HepG2 (cell line): ENCODE results near the gene EEF1E1. TPM values are rescaled to one million over a fixed set of nuclear protein-coding genes. Genes with fewer than 3 reads are reported as not detected.
A peak's percentile ranks its signal among the peaks of the same experiment; 100 is the strongest.

ENCODE experiments used
- ATAC-seq: fragments of 200-7000 bp; cut with Tn5 transposase; 3 replicates; pipeline ENCODE4 v1.9.1; 2020; ENCODE audit warnings: mild to moderate bottlenecking, moderate library complexity
- BruUV-seq: library from RNA; stranded (reverse); fragments of 400-500 nt; replicated peaks from 2 replicates; lab custom pipeline; 2021; lab: Mats Ljungman, UMichigan
- CTCF ChIA-PET: fragments of 300-600 bp; formaldehyde crosslinking; extraction: SDS; loops from one replicate; lab custom pipeline; 2021; ENCODE audit warnings: low total read pairs, inconsistent platforms, low intra/inter-chr PET ratio; lab: Yijun Ruan, JAX
- POLR2A ChIA-PET: fragments of 350-600 bp; sonication (Branson Sonifier 250); formaldehyde crosslinking; loops from one replicate; lab custom pipeline; 2020; ENCODE audit warnings: antibody characterized with exemption, inconsistent platforms; lab: Yijun Ruan, JAX
- DNase-seq: peaks from one replicate; pipeline ENCODE4 v3.0.0-alpha.2; 2015; ENCODE audit warnings: low spot score
- FAIRE-seq: peaks from 3 replicates; lab custom pipeline; 2011; peaks lifted over from hg19 to GRCh38; lab: Jason Lieb, UNC
- H2AFZ ChIP-seq: one replicate; pipeline ENCODE4 v1.6.1; 2011; ENCODE audit warnings: low read length, inconsistent platforms
- H3K27ac ChIP-seq: fragments of 300-600 bp; 3 replicates; pipeline ENCODE4 v1.8.0; 2011; ENCODE audit warnings: mixed run types, mild to moderate bottlenecking, mixed read lengths, low read length, inconsistent platforms; ENCODE audit not compliant: insufficient read depth; ENCODE audit errors: extremely low read length
- H3K27me3 ChIP-seq, 2 experiments: fragments of 200-600 bp in 1 of 2; 2 replicates in 1 of 2; 3 replicates in 1 of 2; pipeline versions ENCODE4 v1.6.0 to v1.8.0; 2011; ENCODE audit warnings: low read length in 2 of 2, mild to moderate bottlenecking in 2 of 2, moderate library complexity in 2 of 2, inconsistent platforms in 1 of 2; ENCODE audit not compliant: insufficient read depth in 2 of 2, control insufficient read depth in 1 of 2
- H3K36me3 ChIP-seq, 2 experiments: fragments of 200-600 bp in 1 of 2; replicated peaks in 1 of 2; 2 replicates in 1 of 2; 3 replicates in 1 of 2; pipeline versions ENCODE4 v1.5.1 to v1.8.0; 2011; ENCODE audit warnings: low read length in 2 of 2, inconsistent platforms in 1 of 2; ENCODE audit not compliant: insufficient read depth in 2 of 2, control insufficient read depth in 1 of 2
- H3K4me1 ChIP-seq: 2 replicates; pipeline ENCODE4 v1.5.1; 2012; ENCODE audit warnings: low read length, inconsistent platforms; ENCODE audit not compliant: insufficient read depth
- H3K4me2 ChIP-seq: 2 replicates; pipeline ENCODE4 v1.6.0; 2011; ENCODE audit warnings: low read depth, low read length, inconsistent platforms
- H3K4me3 ChIP-seq, 3 experiments: fragments of 200-600 bp in 1 of 3; sonication (generic), shearing (Covaris generic) in 1 of 3; replicated peaks in 1 of 3; 2 replicates each; pipeline ENCODE4 v1.5.1; 2011 to 2016; ENCODE audit warnings: low read length in 3 of 3, inconsistent platforms in 2 of 3, low read depth in 2 of 3, mild to moderate bottlenecking in 2 of 3, control low read depth in 1 of 3, mixed read lengths in 1 of 3; ENCODE audit not compliant: insufficient read depth in 1 of 3
- H3K79me2 ChIP-seq: one replicate; pipeline ENCODE4 v1.6.1; 2011; ENCODE audit warnings: low read length, inconsistent platforms; ENCODE audit not compliant: insufficient read depth
- H3K9ac ChIP-seq: 2 replicates; pipeline ENCODE4 v1.6.0; 2011; ENCODE audit warnings: mild to moderate bottlenecking, low read depth, low read length, inconsistent platforms; ENCODE audit not compliant: insufficient read depth
- H3K9me3 ChIP-seq: 2 replicates; pipeline ENCODE4 v1.5.1; 2012; ENCODE audit warnings: mild to moderate bottlenecking, low read length
- H4K20me1 ChIP-seq: 2 replicates; pipeline ENCODE4 v1.6.0; 2011; ENCODE audit warnings: inconsistent platforms, mild to moderate bottlenecking, low read length, moderate library complexity; ENCODE audit not compliant: insufficient read depth
- ARNTL ChIP-seq: sonication (generic); formaldehyde crosslinking; IDR thresholded peaks from 2 replicates; pipeline ENCODE4 v1.4.0; 2020; ENCODE audit warnings: mild to moderate bottlenecking, missing genetic modification reagents
- ATM ChIP-seq: fragments of 450-650 bp; IDR thresholded peaks from 2 replicates; pipeline ENCODE4 v1.7.1; 2017; ENCODE audit warnings: mild to moderate bottlenecking, borderline replicate concordance
- BCL6 ChIP-seq: IDR thresholded peaks from 2 replicates; pipeline ENCODE4 v1.6.1; 2016; ENCODE audit warnings: missing genetic modification reagents, missing compliant biosample characterization
- BHLHE40 ChIP-seq: IDR thresholded peaks from 2 replicates; pipeline ENCODE4 v1.6.1; 2011; ENCODE audit warnings: low read length, improper control_type of control experiment
- BORCS8-MEF2B ChIP-seq: sonication (generic); formaldehyde crosslinking; IDR thresholded peaks from 2 replicates; pipeline ENCODE4 v1.8.0; 2022; ENCODE audit warnings: mild to moderate bottlenecking, missing genetic modification reagents
- CHD4 ChIP-seq: fragments of 200-600 bp; sonication (generic); IDR thresholded peaks from 2 replicates; pipeline ENCODE4 v1.7.0; 2017; ENCODE audit warnings: mild to moderate bottlenecking, low read length, borderline replicate concordance
- DNMT3B ChIP-seq: conservative IDR thresholded peaks from 2 replicates; pipeline ENCODE4 v1.6.1; 2016; ENCODE audit warnings: missing biosample characterization, control low read depth
- GFI1 ChIP-seq: sonication (generic); formaldehyde crosslinking; IDR thresholded peaks from 2 replicates; pipeline ENCODE4 v1.5.0; 2020; ENCODE audit warnings: missing genetic modification reagents, mild to moderate bottlenecking, borderline replicate concordance
- POLR2A ChIP-seq, 2 experiments: IDR thresholded peaks; 2 replicates each; pipeline ENCODE4 v1.6.1; 2011; ENCODE audit warnings: low read depth in 2 of 2, low read length in 2 of 2, mild to moderate bottlenecking in 1 of 2, moderate library complexity in 1 of 2; ENCODE audit not compliant: insufficient read depth in 1 of 2
- RCOR2 ChIP-seq: IDR thresholded peaks from 2 replicates; pipeline ENCODE4 v1.6.1; 2016; ENCODE audit warnings: missing biosample characterization, missing genetic modification reagents
- SALL1 ChIP-seq: sonication (generic); formaldehyde crosslinking; IDR thresholded peaks from 2 replicates; pipeline ENCODE4 v1.8.0; 2022; ENCODE audit warnings: mild to moderate bottlenecking, missing genetic modification reagents
- TCF12 ChIP-seq, 2 experiments: fragments of 450-650 bp in 1 of 2; sonication (generic) in 1 of 2; formaldehyde crosslinking in 1 of 2; IDR thresholded peaks; 2 replicates each; pipeline versions ENCODE4 v1.6.1 to v1.8.0; 2017 to 2022; ENCODE audit warnings: antibody characterized with exemption in 1 of 2, mild to moderate bottlenecking in 1 of 2, missing genetic modification reagents in 1 of 2, moderate library complexity in 1 of 2
- ZNF570 ChIP-seq: sonication (generic); formaldehyde crosslinking; IDR thresholded peaks from 2 replicates; pipeline ENCODE4 v1.4.0; 2020; ENCODE audit warnings: mild to moderate bottlenecking, missing genetic modification reagents, borderline replicate concordance
- ZNF598 ChIP-seq: sonication (generic); formaldehyde crosslinking; IDR thresholded peaks from 2 replicates; pipeline ENCODE4 v1.5.1; 2020; ENCODE audit warnings: mild to moderate bottlenecking, missing genetic modification reagents, borderline replicate concordance
- ZNF761 ChIP-seq: sonication (generic); formaldehyde crosslinking; conservative IDR thresholded peaks from 2 replicates; pipeline ENCODE4 v1.4.0; 2020; ENCODE audit warnings: mild to moderate bottlenecking, missing genetic modification reagents
- ZSCAN22 ChIP-seq: sonication (generic); formaldehyde crosslinking; IDR thresholded peaks from 2 replicates; pipeline ENCODE4 v1.4.0; 2020; ENCODE audit warnings: mild to moderate bottlenecking, missing genetic modification reagents
- WGBS: methylation state at CpG from one replicate; pipeline ENCODE4 v1.1.6; 2017; ENCODE audit warnings: low lambda C conversion rate; 5-methylcytosine and 5-hydroxymethylcytosine counted together
- in situ Hi-C: cut with HindIII; loops from 2 replicates; pipeline ENCODE4 v1.10.0; 2017; ENCODE audit warnings: low pct_unique_long_range_greater_than_20kb; ENCODE audit not compliant: extremely low pct_ligation_motif_present
- intact Hi-C: fragments of 100-400 bp; cut with micrococcal nuclease; formaldehyde crosslinking; loops from one replicate; pipeline ENCODE4 v1.10.0; 2022; ENCODE audit not compliant: unreplicated experiment
- polyA plus RNA-seq, 8 experiments: library from polyadenylated mRNA; depleted of rRNA in 3 of 8; stranded (reverse) in 7 of 8; unstranded in 1 of 8; fragments of >200 nt; fragmentation: Illumina TruSeq in 4 of 8; extraction: Trizol in 4 of 8; gene quantifications; 2 replicates each; pipeline versions ENCODE4 v1.2.1 to v1.2.3, GENCODE V29; 2011 to 2016; ENCODE audit warnings: low read depth in 4 of 8, missing spikeins in 1 of 8, mixed read lengths in 1 of 8; ENCODE audit not compliant: insufficient read depth in 1 of 8
- total RNA-seq, 5 experiments: library from RNA; depleted of rRNA; stranded (reverse); fragments of >200 nt; fragmentation: Illumina TruSeq; extraction: Trizol; gene quantifications; 2 replicates each; pipeline ENCODE4 v1.2.3, GENCODE V29; 2016; ENCODE audit warnings: low read depth in 1 of 5
- TF ChIP-seq, protein P1 (sequence below): sonication (generic); formaldehyde crosslinking; IDR thresholded peaks from 2 replicates; pipeline ENCODE4 v1.8.0; 2022; ENCODE audit warnings: low read depth, missing genetic modification reagents
- TF ChIP-seq, protein P2 (sequence below): sonication (generic); formaldehyde crosslinking; IDR thresholded peaks from 2 replicates; pipeline ENCODE4 v1.5.0; 2020; ENCODE audit warnings: missing genetic modification reagents
- TF ChIP-seq, protein P3 (sequence below): sonication (generic); formaldehyde crosslinking; IDR thresholded peaks from 2 replicates; pipeline ENCODE4 v1.8.1; 2023; ENCODE audit warnings: mild to moderate bottlenecking, inconsistent platforms, moderate library complexity, missing genetic modification reagents, borderline replicate concordance

EEF1E1 gene
- total and polyA plus RNA-seq, 2 of the 13 experiments (the other 11 are each of a cell fraction or from before 2014, with no cell fraction given), result 128 to 188 TPM

DNA sequence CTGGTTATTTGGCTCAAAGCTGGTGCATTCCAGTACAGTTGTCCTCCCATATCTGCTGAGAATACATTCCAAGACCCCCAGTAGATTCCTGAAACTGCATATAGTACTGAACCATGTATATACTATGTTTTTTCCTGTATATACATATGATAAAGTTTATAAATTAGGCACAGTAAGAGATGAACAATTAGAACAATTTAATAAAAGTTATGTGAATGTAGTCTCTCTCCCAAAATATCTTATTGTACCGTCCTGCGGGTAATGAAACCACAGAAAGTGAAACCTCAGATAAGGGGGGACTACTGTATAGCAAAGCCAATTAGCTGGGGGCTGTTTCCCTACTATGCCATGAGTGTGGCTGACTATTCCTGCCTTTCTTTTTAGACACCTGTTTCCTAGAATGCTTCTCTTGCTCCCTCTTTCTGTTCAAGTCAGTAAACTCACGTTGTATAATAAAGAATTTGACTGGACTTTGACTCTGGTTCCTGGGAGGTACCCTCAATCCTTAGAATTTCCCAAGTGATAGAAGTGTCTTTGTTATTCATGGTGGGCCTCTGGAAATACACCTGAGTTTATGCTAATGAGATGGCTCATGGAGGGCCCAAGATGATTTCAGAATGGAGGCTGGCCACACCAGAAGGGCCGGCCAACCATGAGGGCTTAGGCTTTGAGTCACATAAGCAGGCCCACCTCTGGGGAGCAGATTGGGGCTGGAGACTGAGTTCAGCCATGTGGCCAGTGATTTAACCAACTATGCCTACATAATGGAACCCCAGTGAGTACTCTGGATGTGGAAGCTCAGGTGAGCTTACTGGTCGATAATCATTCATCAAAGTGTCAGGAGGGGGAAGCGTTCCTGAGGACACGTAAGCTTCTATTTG, 37.5 kb downstream of the EEF1E1 start:
- Histone ChIP-seq H3K4me1 (peaks cover 39% of the 10 kb centered on the region), H2AFZ (no peak overlapping the region), H3K27me3 (no peaks in the 10 kb centered on the region; a peak in 1 of 5 replicates), H3K27ac (peak overlapping the region; percentile 85), H4K20me1 (no peaks in the 10 kb centered on the region), H3K4me3 (peak overlapping the region; percentile 43 to 93 (median 50)), H3K4me2 (peak overlapping the region; percentile 84), H3K36me3 (peaks cover 2 to 14% of the 10 kb centered on the region in 2 experiments; a peak in 3 of 5 replicates), H3K9me3 (no peaks in the 10 kb centered on the region), H3K9ac (peak overlapping the region; percentile 59), H3K79me2 (peaks cover 14% of the 10 kb centered on the region)
- TSS peak; percentile 97 for BruUV-seq
- DNase-seq, result peak; percentile 35
- ATAC-seq, result peak; percentile 7
- FAIRE-seq, result peak; percentile 28
- POLR2A ChIA-PET, result interaction anchor here (0.7 to 3.9 kb wide), 17 partner anchors 9 to 517 kb away, joined by 3 to 110 read pairs (median 5); partner anchors contain the start of gene EEF1E1
- in situ Hi-C loops (loop anchor here (10.0 kb wide), 1 partner anchor 340 kb away; the partner anchor contains the start of gene BMP6), intact Hi-C loops (loop anchor here (1.0 to 5.0 kb wide), 6 partner anchors 20 to 154 kb away; partner anchors contain the start of genes EEF1E1 and TXNDC5)
- CTCF ChIA-PET, result interaction anchor here (1.3 kb wide), 1 partner anchor 20 kb away, joined by 5 read pairs; no protein-coding TSS in a partner anchor
- 46% methylated on average over 7 of the region's 7 CpGs for whole genome bisulfite sequencing
- 0 out of 2 replicates have a peak, but pooled peaks have one; percentile 51 for TF ChIP-seq DNMT3B
- TF ChIP-seq BCL6 (CRISPR knock-in tag), result peak; percentile 89
- 0 out of 2 replicates have a peak, but pooled peaks have one; percentile 4 for TF ChIP-seq GFI1 (CRISPR knock-in tag)
- peak; percentile 20; the same call in 1 of the 2 replicates for TF ChIP-seq ARNTL
- TF ChIP-seq ZNF761 (CRISPR knock-in tag), result 0 out of 2 replicates have a peak, but pooled peaks have one; percentile 22
- peak in 1 of 2 experiments; percentile 82; a peak in 2 of 4 replicates for TF ChIP-seq POLR2A (IDR thresholded peaks at IDR 0.05; ENCODE audit: insufficient read depth in 1 of 2, low read depth in 2 of 2, low read length in 2 of 2)
- no peak for TF ChIP-seq ZNF570 (CRISPR knock-in tag)
- TF ChIP-seq ZSCAN22 (CRISPR knock-in tag), result 0 out of 2 replicates have a peak, but pooled peaks have one; percentile 19
- TF ChIP-seq RCOR2 (CRISPR knock-in tag), result 0 out of 2 replicates have a peak, but pooled peaks have one; percentile 3
- TF ChIP-seq ZNF598 (CRISPR knock-in tag), result no peak
- TF ChIP-seq SALL1 (CRISPR knock-in tag), result peak; percentile 21; the same call in 1 of the 2 replicates
- TF ChIP-seq, protein P1, sequence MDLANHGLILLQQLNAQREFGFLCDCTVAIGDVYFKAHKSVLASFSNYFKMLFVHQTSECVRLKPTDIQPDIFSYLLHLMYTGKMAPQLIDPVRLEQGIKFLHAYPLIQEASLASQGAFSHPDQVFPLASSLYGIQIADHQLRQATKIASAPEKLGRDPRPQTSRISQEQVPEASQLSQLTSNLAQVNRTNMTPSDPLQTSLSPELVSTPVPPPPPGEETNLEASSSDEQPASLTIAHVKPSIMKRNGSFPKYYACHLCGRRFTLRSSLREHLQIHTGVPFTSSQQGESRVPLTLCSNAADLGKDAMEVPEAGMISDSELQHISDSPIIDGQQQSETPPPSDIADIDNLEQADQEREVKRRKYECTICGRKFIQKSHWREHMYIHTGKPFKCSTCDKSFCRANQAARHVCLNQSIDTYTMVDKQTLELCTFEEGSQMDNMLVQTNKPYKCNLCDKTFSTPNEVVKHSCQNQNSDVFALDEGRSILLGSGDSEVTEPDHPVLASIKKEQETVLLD, result 0 out of 2 replicates have a peak, but pooled peaks have one; percentile 4
- TF ChIP-seq ATM, result 0 out of 2 replicates have a peak, but pooled peaks have one; percentile 83
- TF ChIP-seq, protein P2, sequence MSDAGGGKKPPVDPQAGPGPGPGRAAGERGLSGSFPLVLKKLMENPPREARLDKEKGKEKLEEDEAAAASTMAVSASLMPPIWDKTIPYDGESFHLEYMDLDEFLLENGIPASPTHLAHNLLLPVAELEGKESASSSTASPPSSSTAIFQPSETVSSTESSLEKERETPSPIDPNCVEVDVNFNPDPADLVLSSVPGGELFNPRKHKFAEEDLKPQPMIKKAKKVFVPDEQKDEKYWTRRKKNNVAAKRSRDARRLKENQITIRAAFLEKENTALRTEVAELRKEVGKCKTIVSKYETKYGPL, result peak; percentile 69
- TF ChIP-seq CHD4, result peak; percentile 90; the same call in 1 of the 2 replicates
- no peak for TF ChIP-seq BHLHE40
- 0 out of 2 replicates have a peak, but pooled peaks have one; percentile 33 for TF ChIP-seq BORCS8-MEF2B
- no peak for TF ChIP-seq TCF12 (IDR thresholded peaks at IDR 0.05)
- TF ChIP-seq TCF12 (CRISPR knock-in tag; IDR thresholded peaks at IDR 0.05), result 0 out of 2 replicates have a peak, but pooled peaks have one; percentile 20
- TF ChIP-seq, protein P3, sequence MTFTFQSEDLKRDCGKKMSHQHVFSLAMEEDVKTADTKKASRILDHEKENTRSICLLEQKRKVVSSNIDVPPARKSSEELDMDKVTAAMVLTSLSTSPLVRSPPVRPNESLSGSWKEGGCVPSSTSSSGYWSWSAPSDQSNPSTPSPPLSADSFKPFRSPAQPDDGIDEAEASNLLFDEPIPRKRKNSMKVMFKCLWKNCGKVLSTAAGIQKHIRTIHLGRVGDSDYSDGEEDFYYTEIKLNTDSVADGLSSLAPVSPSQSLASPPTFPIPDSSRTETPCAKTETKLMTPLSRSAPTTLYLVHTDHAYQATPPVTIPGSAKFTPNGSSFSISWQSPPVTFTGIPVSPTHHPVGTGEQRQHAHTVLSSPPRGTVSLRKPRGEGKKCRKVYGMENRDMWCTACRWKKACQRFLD (CRISPR knock-in tag), result 0 out of 2 replicates have a peak, but pooled peaks have one; percentile 43
